HG02938 (cell line): ENCODE measurements around the gene BMP2K.
A peak's percentile ranks its signal among the peaks of the same experiment; 100 is the strongest.

Experiments
- ATAC-seq: cut with Tn5 transposase; IDR thresholded peaks from one replicate; pipeline ENCODE4 v1.9.1; 2021; ENCODE audit warnings: mild to moderate bottlenecking, moderate library complexity; ENCODE audit not compliant: unreplicated experiment

The BMP2K gene

GRCh38 chr4:78776079-78776728 lies at the start of gene BMP2K:
BMP2K (plus strand) TSS chr4:78776350; CDS start chr4:78776544, 194 bp downstream.
- ATAC-seq: peak; percentile 55

GRCh38 chr4:78726546-78726945 lies 49.6 kb upstream of the BMP2K start:
- no peak for ATAC-seq

GRCh38 chr4:78732332-78733104 lies 43.6 kb upstream of the BMP2K start:
- ATAC-seq: no peak

GRCh38 chr4:78734441-78735162 lies 41.5 kb upstream of the BMP2K start:
- ATAC-seq: no peak

- peak; percentile 81 for ATAC-seq
Measured at GRCh38 chr4:78735697-78736096, 40.5 kb upstream of the BMP2K start.

- peak; percentile 69 for ATAC-seq
Measured at GRCh38 chr4:78737035-78737434, 39.1 kb upstream of the BMP2K start.

- ATAC-seq: no peak
Measured at GRCh38 chr4:78737973-78738372, 38.2 kb upstream of the BMP2K start.

- no peak for ATAC-seq
Measured at GRCh38 chr4:78742300-78742699, 33.9 kb upstream of the BMP2K start.

GRCh38 chr4:78747475-78747922 lies 28.7 kb upstream of the BMP2K start:
- ATAC-seq: no peak

- ATAC-seq: no peak
Measured at GRCh38 chr4:78748381-78748780, 27.8 kb upstream of the BMP2K start.

GRCh38 chr4:78749258-78749971 lies 26.7 kb upstream of the BMP2K start:
- peak; percentile 32 for ATAC-seq

GRCh38 chr4:78749972-78750727 lies 26.0 kb upstream of the BMP2K start:
- ATAC-seq: peak; percentile 90

- no peak for ATAC-seq
Measured at GRCh38 chr4:78753091-78753490, 23.1 kb upstream of the BMP2K start.

- ATAC-seq: no peak
Measured at GRCh38 chr4:78754872-78755271, 21.3 kb upstream of the BMP2K start.

GRCh38 chr4:78756137-78756536 lies 20.0 kb upstream of the BMP2K start:
- no peak for ATAC-seq

- ATAC-seq: no peak
Measured at GRCh38 chr4:78756776-78757175, 19.4 kb upstream of the BMP2K start.

GRCh38 chr4:78757574-78757973 lies 18.6 kb upstream of the BMP2K start:
- no peak for ATAC-seq

GRCh38 chr4:78758085-78758484 lies 18.1 kb upstream of the BMP2K start:
- no peak for ATAC-seq

GRCh38 chr4:78762529-78762928 lies 13.6 kb upstream of the BMP2K start:
- ATAC-seq: no peak

- ATAC-seq: no peak
Measured at GRCh38 chr4:78763251-78763650, 12.9 kb upstream of the BMP2K start.
